IMR-90 (cell line): ENCODE measurements around the gene ZNF484. TPM values are rescaled to one million over a fixed set of nuclear protein-coding genes. Genes with fewer than 3 reads are reported as not detected.
"Not testable (repeated sequence)": the region's sequence is repeated elsewhere in the genome, so short reads cannot be mapped to it uniquely, and the experiment has no call there.

Experiments used
- ATAC-seq: fragments of 200-7000 bp; cut with Tn5 transposase; 2 replicates; pipeline ENCODE4 v1.9.1; 2020; ENCODE audit warnings: low read depth, mild to moderate bottlenecking, moderate library complexity
- BruUV-seq: library from RNA; stranded (reverse); fragments of 400-500 nt; replicated peaks from 2 replicates; lab custom pipeline; 2021; lab: Mats Ljungman, UMichigan
- CTCF ChIA-PET: fragments of 300-600 bp; formaldehyde crosslinking; extraction: SDS; loops from one replicate; lab custom pipeline; 2021; ENCODE audit warnings: antibody characterized with exemption; lab: Yijun Ruan, JAX
- POLR2A ChIA-PET: fragments of 300-600 bp; sonication (Branson Sonifier 250); formaldehyde crosslinking; loops from one replicate; lab custom pipeline; 2022; ENCODE audit warnings: antibody characterized with exemption; ENCODE audit not compliant: unreplicated experiment; lab: Charles Lee
- DNase-seq: peaks from one replicate; pipeline ENCODE4 v3.0.0; 2013
- H2AFZ ChIP-seq: replicated peaks from 2 replicates; pipeline ENCODE3; 2013; ENCODE audit warnings: low read length, mild to moderate bottlenecking; ENCODE audit not compliant: poor library complexity
- H2AK5ac ChIP-seq: 2 replicates; pipeline ENCODE4 v1.6.1; 2013; ENCODE audit warnings: low read depth, low read length, inconsistent platforms
- H2AK9ac ChIP-seq: replicated peaks from 2 replicates; pipeline ENCODE3; 2013; ENCODE audit warnings: mild to moderate bottlenecking, low read depth, low read length, moderate library complexity; ENCODE audit not compliant: poor library complexity
- H2BK120ac ChIP-seq: 2 replicates; pipeline ENCODE4 v1.6.1; 2013; ENCODE audit warnings: low read depth, low read length, inconsistent platforms
- H2BK15ac ChIP-seq: 3 replicates; pipeline ENCODE4 v1.6.1; 2013; ENCODE audit warnings: low read depth, low read length, inconsistent platforms
- H2BK20ac ChIP-seq: 2 replicates; pipeline ENCODE4 v1.6.1; 2013; ENCODE audit warnings: low read depth, mild to moderate bottlenecking, inconsistent platforms, low read length, moderate library complexity
- H2BK5ac ChIP-seq: 2 replicates; pipeline ENCODE4 v1.6.1; 2013; ENCODE audit warnings: mild to moderate bottlenecking, low read depth, low read length, inconsistent platforms; ENCODE audit not compliant: poor library complexity, severe bottlenecking
- H3K14ac ChIP-seq: replicated peaks from 2 replicates; pipeline ENCODE4 v1.6.1; 2013; ENCODE audit warnings: low read depth, low read length, inconsistent platforms
- H3K18ac ChIP-seq: 2 replicates; pipeline ENCODE4 v1.6.1; 2013; ENCODE audit warnings: low read depth, low read length, control low read depth
- H3K23ac ChIP-seq: 2 replicates; pipeline ENCODE4 v1.6.1; 2013; ENCODE audit warnings: low read depth, low read length, inconsistent platforms
- H3K27ac ChIP-seq: 2 replicates; pipeline ENCODE4 v1.5.1; 2013; ENCODE audit warnings: mild to moderate bottlenecking, control low read depth, low read length; ENCODE audit not compliant: insufficient read depth
- H3K27me3 ChIP-seq: 2 replicates; pipeline ENCODE4 v1.6.1; 2013; ENCODE audit warnings: low read length; ENCODE audit not compliant: control insufficient read depth, insufficient read depth
- H3K36me3 ChIP-seq: 2 replicates; pipeline ENCODE4 v1.6.1; 2013; ENCODE audit warnings: low read length, mixed read lengths; ENCODE audit not compliant: control insufficient read depth, insufficient read depth
- H3K4ac ChIP-seq: 2 replicates; pipeline ENCODE4 v1.6.1; 2013; ENCODE audit warnings: low read depth, low read length, inconsistent platforms
- H3K4me1 ChIP-seq: 2 replicates; pipeline ENCODE4 v1.6.1; 2013; ENCODE audit warnings: low read length, mixed read lengths; ENCODE audit not compliant: control insufficient read depth, insufficient read depth
- H3K4me2 ChIP-seq: 2 replicates; pipeline ENCODE4 v1.6.1; 2013; ENCODE audit warnings: low read depth, mild to moderate bottlenecking, control low read depth, low read length, moderate library complexity
- H3K4me3 ChIP-seq: 2 replicates; pipeline ENCODE4 v1.5.1; 2013; ENCODE audit warnings: low read depth, mild to moderate bottlenecking, control low read depth, low read length, moderate library complexity; ENCODE audit not compliant: insufficient read depth
- H3K56ac ChIP-seq: 2 replicates; pipeline ENCODE4 v1.6.1; 2013; ENCODE audit warnings: low read length, inconsistent platforms; ENCODE audit not compliant: insufficient read depth; ENCODE audit errors: extremely low read depth
- H3K79me1 ChIP-seq, 2 experiments: 2 replicates each; pipeline ENCODE4 v1.6.1; 2013; ENCODE audit warnings: low read length in 2 of 2, inconsistent platforms in 1 of 2, low read depth in 1 of 2
- H3K9ac ChIP-seq: 2 replicates; pipeline ENCODE4 v1.6.1; 2013; ENCODE audit warnings: low read depth, low read length, control low read depth
- H3K9me1 ChIP-seq: 2 replicates; pipeline ENCODE4 v1.6.1; 2013; ENCODE audit warnings: low read length, inconsistent platforms; ENCODE audit not compliant: insufficient read depth
- H3K9me3 ChIP-seq: 2 replicates; pipeline ENCODE4 v1.6.1; 2013; ENCODE audit warnings: low read length; ENCODE audit not compliant: control insufficient read depth, insufficient read depth
- H4K20me1 ChIP-seq: 2 replicates; pipeline ENCODE4 v1.6.1; 2013; ENCODE audit warnings: low read length, inconsistent platforms; ENCODE audit not compliant: insufficient read depth
- H4K5ac ChIP-seq: 2 replicates; pipeline ENCODE4 v1.6.1; 2013; ENCODE audit warnings: mild to moderate bottlenecking, low read depth, low read length, control low read depth
- H4K8ac ChIP-seq, 2 experiments: 2 replicates each; pipeline ENCODE4 v1.6.1; 2013; ENCODE audit warnings: low read depth in 2 of 2, low read length in 2 of 2, control low read depth in 1 of 2, inconsistent platforms in 1 of 2
- H4K91ac ChIP-seq: 2 replicates; pipeline ENCODE4 v1.6.1; 2013; ENCODE audit warnings: low read depth, low read length, inconsistent platforms; ENCODE audit not compliant: insufficient read depth
- WGBS, 2 experiments: methylation state at CpG; one replicate each; pipeline versions ENCODE4 v1.1.5 to v1.1.7; 2013; ENCODE audit warnings: missing lambda C conversion rate in 2 of 2; ENCODE audit not compliant: insufficient read length in 1 of 2; ENCODE audit errors: extremely low coverage in 2 of 2; 5-methylcytosine and 5-hydroxymethylcytosine counted together
- dilution Hi-C: fragments of 300-500 bp; cut with HindIII; formaldehyde crosslinking; loops from one replicate; pipeline ENCODE4 v1.14.3; 2018; ENCODE audit warnings: low sequenced_read_pairs; ENCODE audit not compliant: unreplicated experiment
- in situ Hi-C: fragments of 300-500 bp; cut with MboI; formaldehyde crosslinking; loops from 3 replicates; pipeline ENCODE4 v1.14.3; 2019; ENCODE audit warnings: low sequenced_read_pairs, inconsistent platforms, mixed read lengths
- intact Hi-C: fragments of 100-400 bp; cut with micrococcal nuclease; formaldehyde crosslinking; loops from 2 replicates; pipeline ENCODE4 v1.10.0; 2022
- polyA plus RNA-seq, 3 experiments: library from polyadenylated mRNA; depleted of rRNA; stranded (reverse); fragments of >200 nt; gene quantifications; 2 replicates each; pipeline ENCODE4 v1.2.3, GENCODE V29; 2012; ENCODE audit warnings: low replicate concordance in 1 of 3
- total RNA-seq: library from RNA; depleted of rRNA; stranded (reverse); fragments of >200 nt; gene quantifications from 2 replicates; pipeline ENCODE4 v1.2.3, GENCODE V29; 2012

Gene ZNF484
- total and polyA plus RNA-seq, 2 of the 4 experiments (the other 2 are of a cell fraction): 1.4 to 11.8 TPM

GRCh38 chr9:92825065-92825464 lies 52.8 kb downstream of the ZNF484 start:
- H3K14ac ChIP-seq, DNase-seq, H3K18ac ChIP-seq, BruUV-seq, H3K23ac ChIP-seq, H3K4ac ChIP-seq, H4K8ac ChIP-seq, CTCF ChIA-PET, H3K9me3 ChIP-seq, dilution Hi-C loops, H4K5ac ChIP-seq, H2BK120ac ChIP-seq, H3K36me3 ChIP-seq, H3K9me1 ChIP-seq, intact Hi-C loops, H3K79me1 ChIP-seq, H2AK5ac ChIP-seq, H4K91ac ChIP-seq, H4K20me1 ChIP-seq, H3K27me3 ChIP-seq, H2AK9ac ChIP-seq, H3K4me2 ChIP-seq, H2BK20ac ChIP-seq, H3K9ac ChIP-seq, H3K27ac ChIP-seq, H2BK5ac ChIP-seq, ATAC-seq, H3K4me3 ChIP-seq, in situ Hi-C loops, POLR2A ChIA-PET, H2BK15ac ChIP-seq, H2AFZ ChIP-seq, H3K4me1 ChIP-seq, H3K56ac ChIP-seq: not testable (repeated sequence)
- no CpG with 5 or more reads among the region's 2 CpGs for WGBS, 2 experiments
